Panc1 (cell line): ENCODE data around the gene PDCD1. TPM values are rescaled to one million over a fixed set of nuclear protein-coding genes. Genes with fewer than 3 reads are reported as not detected.

Experiments used
- ATAC-seq: fragments of 200-7000 bp; cut with Tn5 transposase; 2 replicates; pipeline ENCODE4 v1.9.1; 2020; ENCODE audit warnings: mild to moderate bottlenecking, moderate library complexity
- BruUV-seq: library from RNA; stranded (reverse); fragments of 400-500 nt; replicated peaks from 2 replicates; lab custom pipeline; 2021; lab: Mats Ljungman, UMichigan
- CTCF ChIA-PET: fragments of 300-600 bp; sonication (Branson Sonifier 250); formaldehyde crosslinking; loops from one replicate; lab custom pipeline; 2022; ENCODE audit warnings: antibody characterized with exemption; lab: Charles Lee
- POLR2A ChIA-PET: fragments of 300-600 bp; sonication (Branson Sonifier 250); formaldehyde crosslinking; loops from one replicate; lab custom pipeline; 2022; ENCODE audit warnings: antibody characterized with exemption; lab: Charles Lee
- DNase-seq: peaks from one replicate; pipeline ENCODE4 v3.0.0-alpha.2; 2010; ENCODE audit warnings: low read depth, low spot score
- H3K27ac ChIP-seq: 2 replicates; pipeline ENCODE4 v1.5.1; 2011; ENCODE audit warnings: mild to moderate bottlenecking, low read length, inconsistent platforms
- H3K27me3 ChIP-seq: fragments of 200-500 bp; sonication (Bioruptor generic); 2 replicates; pipeline ENCODE4 v1.6.0; 2014; ENCODE audit warnings: low read length, inconsistent platforms; ENCODE audit not compliant: control insufficient read depth, insufficient read depth
- H3K36me3 ChIP-seq: fragments of 200-500 bp; sonication (Bioruptor generic); 2 replicates; pipeline ENCODE4 v1.5.1; 2014; ENCODE audit warnings: inconsistent platforms, mild to moderate bottlenecking, low read length, moderate library complexity; ENCODE audit not compliant: control insufficient read depth, insufficient read depth
- H3K4me1 ChIP-seq: 2 replicates; pipeline ENCODE4 v1.5.1; 2011; ENCODE audit warnings: inconsistent platforms, mild to moderate bottlenecking, low read length, moderate library complexity; ENCODE audit not compliant: control insufficient read depth, insufficient read depth
- H3K4me3 ChIP-seq, 2 experiments: 2 replicates each; pipeline ENCODE4 v1.5.1; 2011 to 2012; ENCODE audit warnings: low read depth in 2 of 2, low read length in 2 of 2, mild to moderate bottlenecking in 2 of 2, inconsistent platforms in 1 of 2, moderate library complexity in 1 of 2
- H3K9me3 ChIP-seq: fragments of 200-500 bp; sonication (Bioruptor generic); 2 replicates; pipeline ENCODE4 v1.5.1; 2014; ENCODE audit warnings: low read depth, mild to moderate bottlenecking, inconsistent platforms, low read length, moderate library complexity; ENCODE audit not compliant: control insufficient read depth, insufficient read depth
- CTCF ChIP-seq: fragments of 450-650 bp; IDR thresholded peaks from 2 replicates; pipeline ENCODE4 v1.5.1; 2017; ENCODE audit warnings: mild to moderate bottlenecking
- POLR2AphosphoS5 ChIP-seq: IDR thresholded peaks from 2 replicates; pipeline ENCODE4 v1.6.1; 2012; ENCODE audit warnings: mild to moderate bottlenecking, low read depth, low read length, moderate library complexity
- REST ChIP-seq, 2 experiments: IDR thresholded peaks; 2 replicates each; pipeline ENCODE4 v1.6.1; 2011 to 2012; ENCODE audit warnings: low read depth in 2 of 2, control low read depth in 1 of 2, low read length in 1 of 2, mild to moderate bottlenecking in 1 of 2, moderate library complexity in 1 of 2; ENCODE audit not compliant: insufficient read depth in 1 of 2
- SIN3A ChIP-seq: IDR thresholded peaks from 2 replicates; pipeline ENCODE4 v1.6.1; 2012; ENCODE audit warnings: low read depth, mild to moderate bottlenecking, low read length, moderate library complexity, borderline replicate concordance; ENCODE audit not compliant: insufficient read depth
- TCF7L2 ChIP-seq: IDR thresholded peaks from 2 replicates; pipeline ENCODE4 v1.6.1; 2011; ENCODE audit warnings: mild to moderate bottlenecking, low read depth, low read length, inconsistent platforms
- in situ Hi-C: cut with HindIII; loops from 2 replicates; pipeline ENCODE4 v1.10.0; 2016; ENCODE audit warnings: low sequenced_read_pairs, low pct_unique_long_range_greater_than_20kb
- intact Hi-C: fragments of 100-400 bp; cut with micrococcal nuclease; formaldehyde crosslinking; loops from one replicate; pipeline ENCODE4 v1.10.0; 2022; ENCODE audit not compliant: unreplicated experiment
- total RNA-seq: library from RNA; stranded (reverse); gene quantifications from one replicate; pipeline ENCODE4 v1.2.1, GENCODE V29; 2021; ENCODE audit not compliant: unreplicated experiment

Gene PDCD1
- total RNA-seq, 1 experiment from 2014 or later, result 0.15 TPM

DNA sequence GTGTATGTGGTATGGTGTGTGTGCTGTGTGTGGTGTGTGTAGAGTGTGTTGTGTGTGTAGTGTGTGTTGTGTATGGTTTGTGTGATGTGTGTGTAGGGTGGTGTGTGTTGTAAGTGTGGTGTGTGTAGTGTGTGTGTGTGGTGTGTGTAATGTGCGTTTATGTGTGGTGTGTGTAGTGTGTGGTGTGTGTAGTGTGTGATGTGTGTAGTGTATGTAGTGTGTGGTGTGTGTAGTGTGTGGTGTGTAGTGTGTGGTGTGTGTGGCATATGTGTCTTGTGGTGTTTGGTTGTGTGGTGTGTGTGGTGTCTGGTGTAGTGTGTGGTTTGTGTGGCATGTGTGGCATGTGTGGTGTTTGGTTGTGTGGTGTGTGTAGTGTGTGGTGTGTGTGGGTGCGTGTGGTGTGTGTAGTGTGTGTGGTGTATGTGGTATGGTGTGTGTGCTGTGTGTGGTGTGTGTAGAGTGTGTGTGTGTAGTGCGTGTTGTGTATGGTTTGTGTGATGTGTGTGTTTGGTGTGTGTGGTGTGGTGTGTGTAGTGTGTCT, 6.8 kb upstream of the PDCD1 start:
- in situ Hi-C loops (no loop called here), intact Hi-C loops (no loop called here)
- H3K9me3 ChIP-seq, result no peaks in the 10 kb centered on the region
- ChIA-PET POLR2A (no interaction called here), CTCF (no interaction called here)
- H3K36me3 ChIP-seq, result no peaks in the 10 kb centered on the region
- no peak overlapping the region for H3K27ac ChIP-seq
- no TSS peak for BruUV-seq
- ATAC-seq (no peak), DNase-seq (no peak)
- no peaks in the 10 kb centered on the region for H3K27me3 ChIP-seq
- no peak for TF ChIP-seq CTCF
- TF ChIP-seq SIN3A, result no peak
- no peak for TF ChIP-seq REST (IDR thresholded peaks at IDR 0.05; ENCODE audit: insufficient read depth in 1 of 2, low read depth in 2 of 2, low read length in 1 of 2)
- TF ChIP-seq TCF7L2, result no peak
- no peak for TF ChIP-seq POLR2AphosphoS5
- no peak overlapping the region for H3K4me3 ChIP-seq
- H3K4me1 ChIP-seq, result peaks cover 9% of the 10 kb centered on the region; the same call in 1 of the 2 replicates

GRCh38 chr2:241864850-241865213, 6.1 kb upstream of the PDCD1 start:
- Histone ChIP-seq H3K4me3 (no peak overlapping the region), H3K27me3 (no peaks in the 10 kb centered on the region), H3K9me3 (no peaks in the 10 kb centered on the region), H3K4me1 (peaks cover 9% of the 10 kb centered on the region), H3K27ac (no peak overlapping the region), H3K36me3 (no peaks in the 10 kb centered on the region)
- ChIA-PET CTCF (no interaction called here), POLR2A (no interaction called here)
- DNase-seq (no peak), ATAC-seq (no peak)
- intact Hi-C loops, result no loop called here
- in situ Hi-C loops, result no loop called here
- TF ChIP-seq TCF7L2, result no peak
- TF ChIP-seq POLR2AphosphoS5, result no peak
- no peak for TF ChIP-seq CTCF
- TF ChIP-seq SIN3A, result no peak
- TF ChIP-seq REST (IDR thresholded peaks at IDR 0.05; ENCODE audit: insufficient read depth in 1 of 2, low read depth in 2 of 2, low read length in 1 of 2), result no peak
- no TSS peak for BruUV-seq
